ENCODE results near the gene CDK14.

CDK14 gene

GRCh38 chr7:90595801-90596670 lies at the start of gene CDK14:
Gene CDK14 (plus strand): TSS chr7:90596321. CDS start chr7:90596628, 307 bp downstream.
- peak within 1 kb of the TSS; percentile 99 for H3K27ac Mint-ChIP-seq
- H3K27me3 Mint-ChIP-seq: no peaks in the 10 kb centered on the region

GRCh38 chr7:90551036-90551435 lies 45.1 kb upstream of the CDK14 start:
- H3K4me1 Mint-ChIP-seq: peaks cover 4 to 9% of the 10 kb centered on the region in 2 donors
- H3K27me3 Mint-ChIP-seq: no peaks in the 10 kb centered on the region
- no peak overlapping the region for H3K27ac Mint-ChIP-seq
- DNase-seq (no peak), ATAC-seq (replicated peaks) (no peak)
- H3K9me3 Mint-ChIP-seq: no peaks in the 10 kb centered on the region
- no peak overlapping the region for H3K4me3 Mint-ChIP-seq
- H3K36me3 Mint-ChIP-seq: peaks cover 0 to 1% of the 10 kb centered on the region in 2 donors

More at GRCh38 chr7:90595801-90596670, at the start of gene CDK14:
- Mint-ChIP-seq H3K9me3 (no peaks in the 10 kb centered on the region), H3K4me3 (peak within 1 kb of the TSS; percentile 99 to 100), H3K36me3 (peaks cover 4 to 6% of the 10 kb centered on the region in 2 donors), H3K4me1 (peaks cover 34 to 55% of the 10 kb centered on the region in 2 donors)
- DNase-seq (peak; percentile 77), ATAC-seq (replicated peaks) (peak; percentile 79 to 81)

GRCh38 chr7:90552521-90552920 lies 43.6 kb upstream of the CDK14 start:
- DNase-seq (no peak), ATAC-seq (replicated peaks) (peak; percentile 38 to 55)
- Mint-ChIP-seq H3K9me3 (peaks cover 0 to 2% of the 10 kb centered on the region in 2 donors), H3K36me3 (no peaks in the 10 kb centered on the region), H3K4me1 (peaks cover 1 to 4% of the 10 kb centered on the region in 2 donors), H3K4me3 (no peak overlapping the region), H3K27ac (no peak overlapping the region), H3K27me3 (no peaks in the 10 kb centered on the region)

- no peaks in the 10 kb centered on the region for H3K27me3 Mint-ChIP-seq
- H3K4me3 Mint-ChIP-seq: no peak overlapping the region
- no peak for DNase-seq
- ATAC-seq (replicated peaks): no peak
- peaks cover 2 to 5% of the 10 kb centered on the region in 2 donors for H3K4me1 Mint-ChIP-seq
- no peak overlapping the region for H3K27ac Mint-ChIP-seq
- peaks cover 0 to 2% of the 10 kb centered on the region in 2 donors for H3K9me3 Mint-ChIP-seq
- H3K36me3 Mint-ChIP-seq: no peaks in the 10 kb centered on the region
Measured at GRCh38 chr7:90560730-90561129, 35.4 kb upstream of the CDK14 start.

GRCh38 chr7:90563286-90563685 lies 32.8 kb upstream of the CDK14 start:
- no peak for DNase-seq
- Mint-ChIP-seq H3K4me1 (peaks cover 12 to 20% of the 10 kb centered on the region in 2 donors), H3K36me3 (peaks cover 0 to 2% of the 10 kb centered on the region in 2 donors), H3K4me3 (no peak overlapping the region), H3K27me3 (no peaks in the 10 kb centered on the region), H3K9me3 (peaks cover 0 to 4% of the 10 kb centered on the region in 2 donors), H3K27ac (no peak overlapping the region)
- no peak for ATAC-seq (replicated peaks)

- peaks cover 20 to 31% of the 10 kb centered on the region in 2 donors for H3K4me1 Mint-ChIP-seq
- ATAC-seq (replicated peaks): no peak
- H3K27me3 Mint-ChIP-seq: no peaks in the 10 kb centered on the region
- H3K36me3 Mint-ChIP-seq: peaks cover 0 to 2% of the 10 kb centered on the region in 2 donors
- no peak overlapping the region for H3K4me3 Mint-ChIP-seq
- H3K9me3 Mint-ChIP-seq: peaks cover 0 to 4% of the 10 kb centered on the region in 2 donors
- no peak overlapping the region for H3K27ac Mint-ChIP-seq
- DNase-seq: no peak
Measured at GRCh38 chr7:90564455-90564854, 31.7 kb upstream of the CDK14 start.

- no peak overlapping the region for H3K4me3 Mint-ChIP-seq
- H3K27me3 Mint-ChIP-seq: no peaks in the 10 kb centered on the region
- peaks cover 0 to 4% of the 10 kb centered on the region in 2 donors for H3K9me3 Mint-ChIP-seq
- peaks cover 0 to 2% of the 10 kb centered on the region in 2 donors for H3K36me3 Mint-ChIP-seq
- H3K4me1 Mint-ChIP-seq: peaks cover 26 to 41% of the 10 kb centered on the region in 2 donors
- DNase-seq (no peak), ATAC-seq (replicated peaks) (peak; percentile 56 to 60)
- no peak overlapping the region for H3K27ac Mint-ChIP-seq
Measured at GRCh38 chr7:90568213-90568612, 27.9 kb upstream of the CDK14 start.

- DNase-seq (no peak), ATAC-seq (replicated peaks) (peak in 1 of 2 donors; percentile 46)
- H3K27me3 Mint-ChIP-seq: no peaks in the 10 kb centered on the region
- H3K36me3 Mint-ChIP-seq: peaks cover 0 to 2% of the 10 kb centered on the region in 2 donors
- H3K27ac Mint-ChIP-seq: peak overlapping the region; percentile 75
- peaks cover 0 to 4% of the 10 kb centered on the region in 2 donors for H3K9me3 Mint-ChIP-seq
- H3K4me3 Mint-ChIP-seq: no peak overlapping the region
- peaks cover 26 to 41% of the 10 kb centered on the region in 2 donors for H3K4me1 Mint-ChIP-seq
Measured at GRCh38 chr7:90569368-90569767, 26.8 kb upstream of the CDK14 start.

- H3K4me3 Mint-ChIP-seq: no peak overlapping the region
- H3K36me3 Mint-ChIP-seq: peaks cover 0 to 2% of the 10 kb centered on the region in 2 donors
- peak; percentile 29 to 69 for ATAC-seq (replicated peaks)
- H3K9me3 Mint-ChIP-seq: peaks cover 0 to 4% of the 10 kb centered on the region in 2 donors
- H3K4me1 Mint-ChIP-seq: peaks cover 26 to 41% of the 10 kb centered on the region in 2 donors
- DNase-seq: no peak
- no peaks in the 10 kb centered on the region for H3K27me3 Mint-ChIP-seq
- peak overlapping the region; percentile 16 for H3K27ac Mint-ChIP-seq
Measured at GRCh38 chr7:90570373-90570959, 25.7 kb upstream of the CDK14 start.

- ATAC-seq (replicated peaks) (no peak), DNase-seq (no peak)
- Mint-ChIP-seq H3K27me3 (no peaks in the 10 kb centered on the region), H3K36me3 (no peaks in the 10 kb centered on the region), H3K4me3 (no peak overlapping the region), H3K9me3 (no peaks in the 10 kb centered on the region), H3K27ac (no peak overlapping the region), H3K4me1 (peaks cover 11 to 17% of the 10 kb centered on the region in 2 donors)
Measured at GRCh38 chr7:90574146-90574819, 21.8 kb upstream of the CDK14 start.

GRCh38 chr7:90574820-90575187 lies 21.3 kb upstream of the CDK14 start:
- no peak overlapping the region for H3K27ac Mint-ChIP-seq
- ATAC-seq (replicated peaks) (no peak), DNase-seq (no peak)
- H3K4me1 Mint-ChIP-seq: peaks cover 6 to 17% of the 10 kb centered on the region in 2 donors
- H3K9me3 Mint-ChIP-seq: no peaks in the 10 kb centered on the region
- H3K27me3 Mint-ChIP-seq: no peaks in the 10 kb centered on the region
- no peak overlapping the region for H3K4me3 Mint-ChIP-seq
- no peaks in the 10 kb centered on the region for H3K36me3 Mint-ChIP-seq

GRCh38 chr7:90579181-90579688 lies 16.9 kb upstream of the CDK14 start:
- no peak for DNase-seq
- no peak overlapping the region for H3K27ac Mint-ChIP-seq
- no peak overlapping the region for H3K4me3 Mint-ChIP-seq
- ATAC-seq (replicated peaks): peak; percentile 66 to 78
- H3K9me3 Mint-ChIP-seq: peaks cover under 1 to 2% of the 10 kb centered on the region in 2 donors
- H3K4me1 Mint-ChIP-seq: peaks cover 12 to 33% of the 10 kb centered on the region in 2 donors
- no peaks in the 10 kb centered on the region for H3K36me3 Mint-ChIP-seq
- no peaks in the 10 kb centered on the region for H3K27me3 Mint-ChIP-seq

- DNase-seq: no peak
- Mint-ChIP-seq H3K4me1 (peaks cover 19 to 41% of the 10 kb centered on the region in 2 donors), H3K27me3 (no peaks in the 10 kb centered on the region), H3K9me3 (peaks cover 5 to 8% of the 10 kb centered on the region in 2 donors), H3K4me3 (no peak overlapping the region), H3K36me3 (no peaks in the 10 kb centered on the region), H3K27ac (no peak overlapping the region)
- no peak for ATAC-seq (replicated peaks)
Measured at GRCh38 chr7:90580051-90580450, 16.1 kb upstream of the CDK14 start.

GRCh38 chr7:90582164-90582563 lies 14.0 kb upstream of the CDK14 start:
- Mint-ChIP-seq H3K4me1 (peaks cover 26 to 54% of the 10 kb centered on the region in 2 donors), H3K36me3 (peaks cover 0 to 1% of the 10 kb centered on the region in 2 donors), H3K9me3 (peaks cover 5 to 8% of the 10 kb centered on the region in 2 donors), H3K27me3 (no peaks in the 10 kb centered on the region), H3K4me3 (no peak overlapping the region), H3K27ac (no peak overlapping the region)
- ATAC-seq (replicated peaks) (no peak), DNase-seq (no peak)

Measured in stimulated activated naive B cell treated with anti-CD40 and anti-IgM and Interleukin-4, amounts not matched to agents 10 μg/mL and 1 μg/mL and 100 μg/mL, for 72 hours (primary cell).